A549 (cell line): ENCODE measurements around the gene DENND6B. TPM values are rescaled to one million over a fixed set of nuclear protein-coding genes. Genes with fewer than 3 reads are reported as not detected.

Experiments used
- ATAC-seq, 2 experiments: fragments of 200-7000 bp in 1 of 2; fragments of >200 bp in 1 of 2; cut with Nextera tagmentation in 1 of 2; cut with Tn5 transposase in 1 of 2; 3 replicates each; pipeline versions ENCODE4 v1.8.0 to v1.9.1; 2018 to 2020; ENCODE audit warnings: mild to moderate bottlenecking in 1 of 2, moderate library complexity in 1 of 2
- CTCF ChIA-PET: fragments of 300-600 bp; sonication (Branson Sonifier 250); formaldehyde crosslinking; extraction: SDS; loops from one replicate; lab custom pipeline; 2021; ENCODE audit warnings: antibody characterized with exemption, inconsistent platforms; lab: Yijun Ruan, JAX
- POLR2A ChIA-PET: fragments of 350-600 bp; formaldehyde crosslinking; extraction: SDS; loops from one replicate; lab custom pipeline; 2021; ENCODE audit warnings: antibody characterized with exemption, inconsistent platforms; lab: Yijun Ruan, JAX
- DNase-seq, 2 experiments: peaks; one replicate each; pipeline versions ENCODE4 v3.0.0 to v3.0.0-alpha.2; 2011 to 2016; ENCODE audit warnings: low read depth in 1 of 2, low spot score in 1 of 2
- FAIRE-seq: peaks from 2 replicates; lab custom pipeline; 2011; peaks lifted over from hg19 to GRCh38; lab: Jason Lieb, UNC
- H3K27ac ChIP-seq, 2 experiments: fragments of >200 bp; sonication (Bioruptor Twin); formaldehyde crosslinking; 3 replicates each; pipeline ENCODE4 v1.5.1; 2016 to 2017
- H3K4me1 ChIP-seq: fragments of >200 bp; sonication (Bioruptor Twin); formaldehyde crosslinking; 3 replicates; pipeline ENCODE4 v1.6.1; 2016
- H3K4me2 ChIP-seq: fragments of >200 bp; sonication (Bioruptor Twin); formaldehyde crosslinking; 3 replicates; pipeline ENCODE4 v1.6.1; 2016
- H3K4me3 ChIP-seq: fragments of >200 bp; sonication (Bioruptor Twin); formaldehyde crosslinking; 3 replicates; pipeline ENCODE4 v1.5.1; 2016
- H3K9me3 ChIP-seq: fragments of >200 bp; sonication (Bioruptor Twin); formaldehyde crosslinking; 3 replicates; pipeline ENCODE4 v1.6.1; 2016
- BHLHE40 ChIP-seq: IDR thresholded peaks from 2 replicates; pipeline ENCODE4 v1.6.1; 2012; ENCODE audit warnings: low read depth, low read length, inconsistent platforms
- CBX2 ChIP-seq: fragments of 200-600 bp; sonication (generic); IDR thresholded peaks from 2 replicates; pipeline ENCODE4 v1.6.1; 2016; ENCODE audit warnings: low read depth, mild to moderate bottlenecking, borderline replicate concordance
- CHD2 ChIP-seq: fragments of 150-350 bp; IDR thresholded peaks from 2 replicates; pipeline ENCODE4 v1.6.1; 2014; ENCODE audit warnings: low read length; ENCODE audit not compliant: partially characterized antibody
- CHD4 ChIP-seq: fragments of 200-600 bp; sonication (generic); IDR thresholded peaks from 2 replicates; pipeline ENCODE4 v1.6.1; 2016; ENCODE audit warnings: antibody characterized with exemption, mild to moderate bottlenecking, borderline replicate concordance
- EHF ChIP-seq: fragments of 250-450 bp; sonication (Bioruptor Pico); IDR thresholded peaks from 2 replicates; pipeline ENCODE4 v1.5.0; 2020; ENCODE audit warnings: mild to moderate bottlenecking
- EP300 ChIP-seq, 2 experiments: fragments of >200 bp; sonication (Bioruptor Twin); formaldehyde crosslinking; IDR thresholded peaks; 2 replicates in 1 of 2; 3 replicates in 1 of 2; pipeline ENCODE4 v1.6.1; 2016 to 2017
- FOSL2 ChIP-seq, 2 experiments: fragments of 450-650 bp in 1 of 2; fragments of >200 bp in 1 of 2; sonication (Bioruptor Twin) in 1 of 2; formaldehyde crosslinking; IDR thresholded peaks; 2 replicates each; pipeline versions ENCODE4 v1.5.0 to v1.6.1; 2016 to 2020; ENCODE audit warnings: mild to moderate bottlenecking in 1 of 2, moderate library complexity in 1 of 2
- HOXA7 ChIP-seq: fragments of 250-450 bp; sonication (Bioruptor Pico); IDR thresholded peaks from 2 replicates; pipeline ENCODE4 v1.5.0; 2020; ENCODE audit warnings: mild to moderate bottlenecking, moderate library complexity
- JUNB ChIP-seq: fragments of >200 bp; sonication (Bioruptor Twin); formaldehyde crosslinking; IDR thresholded peaks from 2 replicates; pipeline ENCODE4 v1.6.1; 2016
- MAZ ChIP-seq: fragments of 150-350 bp; IDR thresholded peaks from 2 replicates; pipeline ENCODE4 v1.6.1; 2014; ENCODE audit warnings: antibody characterized with exemption, low read depth, low read length, borderline replicate concordance
- NFE2L2 ChIP-seq: fragments of 150-350 bp; conservative IDR thresholded peaks from 2 replicates; pipeline ENCODE4 v1.6.1; 2014; ENCODE audit warnings: low read length
- NPAS2 ChIP-seq: fragments of 250-450 bp; sonication (Bioruptor Pico); IDR thresholded peaks from 2 replicates; pipeline ENCODE4 v1.8.0; 2022; ENCODE audit warnings: mild to moderate bottlenecking, moderate library complexity, borderline replicate concordance
- POLR2AphosphoS2 ChIP-seq: conservative IDR thresholded peaks from 2 replicates; pipeline ENCODE4 v1.6.1; 2012; ENCODE audit warnings: low read length, improper control_type of control experiment, inconsistent platforms
- RCOR1 ChIP-seq: fragments of 150-350 bp; IDR thresholded peaks from 2 replicates; pipeline ENCODE4 v1.6.1; 2014; ENCODE audit warnings: antibody characterized with exemption, low read length, low read depth
- SREBF2 ChIP-seq: fragments of 450-650 bp; IDR thresholded peaks from 2 replicates; pipeline ENCODE4 v1.6.1; 2014; ENCODE audit warnings: mild to moderate bottlenecking, moderate library complexity
- ZFP36 ChIP-seq: fragments of 450-650 bp; IDR thresholded peaks from 2 replicates; pipeline ENCODE4 v1.6.1; 2014; ENCODE audit warnings: borderline replicate concordance; ENCODE audit not compliant: partially characterized antibody
- ZSCAN20 ChIP-seq: fragments of 250-450 bp; sonication (Bioruptor Pico); IDR thresholded peaks from 2 replicates; pipeline ENCODE4 v1.8.0; 2022; ENCODE audit warnings: mild to moderate bottlenecking, moderate library complexity
- WGBS: methylation state at CpG from one replicate; pipeline ENCODE4 v1.1.6; 2017; ENCODE audit errors: missing lambda C conversion rate; 5-methylcytosine and 5-hydroxymethylcytosine counted together
- polyA plus RNA-seq, 4 experiments: library from polyadenylated mRNA; depleted of rRNA in 3 of 4; stranded (reverse); fragments of >200 nt; fragmentation: RNase III in 1 of 4; extraction: RNeasy Plus Mini Kit Qiagen cat#74134 plus additional on column Dnase treatment in 1 of 4; gene quantifications; 2 replicates in 3 of 4; 3 replicates in 1 of 4; pipeline ENCODE4 v1.2.3, GENCODE V29; 2011 to 2017
- TF ChIP-seq, protein P1 (sequence below): fragments of 250-450 bp; sonication (Bioruptor Pico); IDR thresholded peaks from 2 replicates; pipeline ENCODE4 v1.5.0; 2021; ENCODE audit warnings: mild to moderate bottlenecking, moderate library complexity, borderline replicate concordance
- TF ChIP-seq, protein P2 (sequence below): fragments of >200 bp; sonication (Bioruptor Twin); formaldehyde crosslinking; IDR thresholded peaks from 3 replicates; pipeline ENCODE4 v1.6.1; 2016
- TF ChIP-seq, protein P3 (sequence below): fragments of 450-650 bp; IDR thresholded peaks from 2 replicates; pipeline ENCODE4 v1.6.1; 2014; ENCODE audit warnings: antibody characterized with exemption
- TF ChIP-seq, protein P4 (sequence below): IDR thresholded peaks from 2 replicates; pipeline ENCODE4 v1.6.1; 2012
- TF ChIP-seq, protein P5 (sequence below): fragments of 200-600 bp; sonication (generic); IDR thresholded peaks from 2 replicates; pipeline ENCODE4 v1.6.1; 2016; ENCODE audit warnings: antibody characterized with exemption, mild to moderate bottlenecking, moderate library complexity

Gene DENND6B
- polyA plus RNA-seq, 2 of the 4 experiments (the other 2 are of a cell fraction) = 1.6 to 1.9 TPM

DNA sequence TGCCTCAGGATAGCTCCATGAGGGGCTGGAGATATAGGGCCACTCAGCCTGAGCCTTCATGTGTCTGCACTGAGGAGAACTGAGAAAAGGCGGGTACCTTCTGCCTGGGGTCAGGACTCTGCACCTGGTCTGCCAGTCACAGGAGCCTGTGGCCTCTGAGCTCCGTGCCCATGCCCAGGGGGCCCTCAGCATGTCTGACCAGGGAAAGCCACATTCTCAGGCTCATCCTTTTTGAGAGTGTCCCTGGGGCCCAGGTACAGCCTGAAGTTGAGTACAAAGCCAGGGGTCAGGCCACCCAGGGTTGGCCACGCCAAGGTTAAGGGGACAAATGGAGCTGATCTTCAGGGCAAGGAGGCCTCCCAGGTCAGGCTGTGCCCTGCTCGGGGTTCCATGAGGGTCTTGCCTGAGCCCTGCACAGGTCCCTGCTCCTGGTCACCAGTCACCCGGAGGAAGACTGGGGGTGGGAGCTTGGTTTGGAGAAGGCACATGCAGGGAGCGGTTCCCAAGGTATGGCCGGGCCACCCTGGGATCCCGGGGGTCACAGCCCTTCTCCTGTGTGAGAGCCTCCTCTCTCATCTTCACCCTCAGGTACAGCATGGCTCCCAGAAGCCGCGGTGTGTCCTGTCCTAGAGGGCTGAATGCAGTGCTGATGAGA is 6.0 kb downstream of the DENND6B start (continued):
- no peak for TF ChIP-seq NPAS2 (CRISPR knock-in tag)
- TF ChIP-seq, protein P1, sequence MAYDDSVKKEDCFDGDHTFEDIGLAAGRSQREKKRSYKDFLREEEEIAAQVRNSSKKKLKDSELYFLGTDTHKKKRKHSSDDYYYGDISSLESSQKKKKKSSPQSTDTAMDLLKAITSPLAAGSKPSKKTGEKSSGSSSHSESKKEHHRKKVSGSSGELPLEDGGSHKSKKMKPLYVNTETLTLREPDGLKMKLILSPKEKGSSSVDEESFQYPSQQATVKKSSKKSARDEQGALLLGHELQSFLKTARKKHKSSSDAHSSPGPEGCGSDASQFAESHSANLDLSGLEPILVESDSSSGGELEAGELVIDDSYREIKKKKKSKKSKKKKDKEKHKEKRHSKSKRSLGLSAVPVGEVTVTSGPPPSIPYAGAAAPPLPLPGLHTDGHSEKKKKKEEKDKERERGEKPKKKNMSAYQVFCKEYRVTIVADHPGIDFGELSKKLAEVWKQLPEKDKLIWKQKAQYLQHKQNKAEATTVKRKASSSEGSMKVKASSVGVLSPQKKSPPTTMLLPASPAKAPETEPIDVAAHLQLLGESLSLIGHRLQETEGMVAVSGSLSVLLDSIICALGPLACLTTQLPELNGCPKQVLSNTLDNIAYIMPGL = no peak
- TF ChIP-seq ZSCAN20 = no peak
- TF ChIP-seq, all 56 proteins: peak for 0

DNA sequence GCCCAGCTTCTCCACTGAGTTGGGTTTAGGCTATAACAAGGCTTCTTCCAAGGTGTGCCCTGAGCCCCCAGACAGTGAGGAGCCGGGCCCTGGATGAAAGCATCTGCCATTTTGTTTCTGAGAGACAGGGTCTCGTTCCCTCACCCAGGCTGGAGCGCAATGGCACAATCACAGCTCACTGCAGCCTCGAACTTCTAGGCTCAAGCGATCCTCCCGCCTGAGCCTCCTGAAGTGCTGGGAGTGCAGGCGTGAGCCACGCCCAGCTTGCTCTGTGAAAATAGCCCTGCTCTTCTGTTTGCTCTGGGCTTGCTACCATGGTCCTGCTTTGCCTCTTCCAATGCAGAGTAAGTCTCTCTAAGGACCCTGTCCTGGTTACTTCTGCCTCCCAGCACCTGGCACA is 6.7 kb downstream of the DENND6B start:
- no peak for FAIRE-seq
- Histone ChIP-seq H3K4me1 (no peaks in the 10 kb centered on the region), H3K9me3 (no peaks in the 10 kb centered on the region), H3K4me3 (no peak overlapping the region), H3K4me2 (no peak overlapping the region), H3K27ac (no peak overlapping the region)
- WGBS = 74% methylated on average over 6 of the region's 8 CpGs
- ChIA-PET CTCF (interaction anchor here (0.6 to 9.8 kb wide), 10 partner anchors 8 to 412 kb away, joined by 3 to 74 read pairs (median 4); partner anchors contain the start of genes HDAC10 and TUBGCP6), POLR2A (no interaction called here)
- TF ChIP-seq, protein P2, sequence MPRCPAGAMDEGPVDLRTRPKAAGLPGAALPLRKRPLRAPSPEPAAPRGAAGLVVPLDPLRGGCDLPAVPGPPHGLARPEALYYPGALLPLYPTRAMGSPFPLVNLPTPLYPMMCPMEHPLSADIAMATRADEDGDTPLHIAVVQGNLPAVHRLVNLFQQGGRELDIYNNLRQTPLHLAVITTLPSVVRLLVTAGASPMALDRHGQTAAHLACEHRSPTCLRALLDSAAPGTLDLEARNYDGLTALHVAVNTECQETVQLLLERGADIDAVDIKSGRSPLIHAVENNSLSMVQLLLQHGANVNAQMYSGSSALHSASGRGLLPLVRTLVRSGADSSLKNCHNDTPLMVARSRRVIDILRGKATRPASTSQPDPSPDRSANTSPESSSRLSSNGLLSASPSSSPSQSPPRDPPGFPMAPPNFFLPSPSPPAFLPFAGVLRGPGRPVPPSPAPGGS = no peak
- TF ChIP-seq CHD2 (no peak), EP300 (IDR thresholded peaks at IDR 0.05) (no peak)
- TF ChIP-seq, protein P3, sequence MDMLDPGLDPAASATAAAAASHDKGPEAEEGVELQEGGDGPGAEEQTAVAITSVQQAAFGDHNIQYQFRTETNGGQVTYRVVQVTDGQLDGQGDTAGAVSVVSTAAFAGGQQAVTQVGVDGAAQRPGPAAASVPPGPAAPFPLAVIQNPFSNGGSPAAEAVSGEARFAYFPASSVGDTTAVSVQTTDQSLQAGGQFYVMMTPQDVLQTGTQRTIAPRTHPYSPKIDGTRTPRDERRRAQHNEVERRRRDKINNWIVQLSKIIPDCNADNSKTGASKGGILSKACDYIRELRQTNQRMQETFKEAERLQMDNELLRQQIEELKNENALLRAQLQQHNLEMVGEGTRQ = no peak
- ATAC-seq = no peak
- DNase-seq = no peak

- TF ChIP-seq MAZ (no peak), SREBF2 (no peak), POLR2AphosphoS2 (no peak), ZSCAN20 (no peak), FOSL2 (IDR thresholded peaks at IDR 0.05) (no peak), FOSL2 (CRISPR knock-in tag; IDR thresholded peaks at IDR 0.05) (no peak), ZFP36 (no peak), CHD4 (no peak), HOXA7 (CRISPR knock-in tag) (no peak), CBX2 (no peak), BHLHE40 (no peak), JUNB (no peak), RCOR1 (no peak), NPAS2 (CRISPR knock-in tag) (no peak), EHF (CRISPR knock-in tag) (no peak), NFE2L2 (no peak)
- TF ChIP-seq, protein P4, sequence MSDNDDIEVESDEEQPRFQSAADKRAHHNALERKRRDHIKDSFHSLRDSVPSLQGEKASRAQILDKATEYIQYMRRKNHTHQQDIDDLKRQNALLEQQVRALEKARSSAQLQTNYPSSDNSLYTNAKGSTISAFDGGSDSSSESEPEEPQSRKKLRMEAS = no peak
- TF ChIP-seq, protein P2 = no peak
- TF ChIP-seq, protein P5, sequence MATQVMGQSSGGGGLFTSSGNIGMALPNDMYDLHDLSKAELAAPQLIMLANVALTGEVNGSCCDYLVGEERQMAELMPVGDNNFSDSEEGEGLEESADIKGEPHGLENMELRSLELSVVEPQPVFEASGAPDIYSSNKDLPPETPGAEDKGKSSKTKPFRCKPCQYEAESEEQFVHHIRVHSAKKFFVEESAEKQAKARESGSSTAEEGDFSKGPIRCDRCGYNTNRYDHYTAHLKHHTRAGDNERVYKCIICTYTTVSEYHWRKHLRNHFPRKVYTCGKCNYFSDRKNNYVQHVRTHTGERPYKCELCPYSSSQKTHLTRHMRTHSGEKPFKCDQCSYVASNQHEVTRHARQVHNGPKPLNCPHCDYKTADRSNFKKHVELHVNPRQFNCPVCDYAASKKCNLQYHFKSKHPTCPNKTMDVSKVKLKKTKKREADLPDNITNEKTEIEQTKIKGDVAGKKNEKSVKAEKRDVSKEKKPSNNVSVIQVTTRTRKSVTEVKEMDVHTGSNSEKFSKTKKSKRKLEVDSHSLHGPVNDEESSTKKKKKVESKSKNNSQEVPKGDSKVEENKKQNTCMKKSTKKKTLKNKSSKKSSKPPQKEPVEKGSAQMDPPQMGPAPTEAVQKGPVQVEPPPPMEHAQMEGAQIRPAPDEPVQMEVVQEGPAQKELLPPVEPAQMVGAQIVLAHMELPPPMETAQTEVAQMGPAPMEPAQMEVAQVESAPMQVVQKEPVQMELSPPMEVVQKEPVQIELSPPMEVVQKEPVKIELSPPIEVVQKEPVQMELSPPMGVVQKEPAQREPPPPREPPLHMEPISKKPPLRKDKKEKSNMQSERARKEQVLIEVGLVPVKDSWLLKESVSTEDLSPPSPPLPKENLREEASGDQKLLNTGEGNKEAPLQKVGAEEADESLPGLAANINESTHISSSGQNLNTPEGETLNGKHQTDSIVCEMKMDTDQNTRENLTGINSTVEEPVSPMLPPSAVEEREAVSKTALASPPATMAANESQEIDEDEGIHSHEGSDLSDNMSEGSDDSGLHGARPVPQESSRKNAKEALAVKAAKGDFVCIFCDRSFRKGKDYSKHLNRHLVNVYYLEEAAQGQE = no peak
- TF ChIP-seq, protein P1 = no peak
- Histone ChIP-seq H3K9me3 (no peaks in the 10 kb centered on the region), H3K27ac (no peak overlapping the region), H3K4me2 (no peak overlapping the region), H3K4me1 (no peaks in the 10 kb centered on the region), H3K4me3 (no peak overlapping the region)
- ATAC-seq (no peak), FAIRE-seq (no peak), DNase-seq (no peak)
- CTCF ChIA-PET = interaction anchor here (2.4 to 5.6 kb wide), 2 partner anchors 22 to 46 kb away, joined by 10 to 31 read pairs; no protein-coding TSS in a partner anchor
- 88% methylated on average over 5 of the region's 15 CpGs for WGBS
- POLR2A ChIA-PET = no interaction called here
These were observed 7.3 kb downstream of the DENND6B start for GRCh38 chr22:50319503-50319951.
